Left ventricle myocardium inferior (tissue), 1 donor: ENCODE measurements around the gene CAPN5. TPM values are rescaled to one million over a fixed set of nuclear protein-coding genes. Genes with fewer than 3 reads are reported as not detected.
A peak's percentile ranks its signal among the peaks of the same experiment; 100 is the strongest.
"Not testable (repeated sequence)": the region's sequence is repeated elsewhere in the genome, so short reads cannot be mapped to it uniquely, and the experiment has no call there.

Experiments used
- DNase-seq: peaks from one replicate; pipeline ENCODE4 v3.0.0-alpha.2; 2020
- H3K27ac ChIP-seq: fragments of 200-600 bp; replicated peaks from 2 replicates; pipeline ENCODE4 v1.8.0; 2021
- H3K27me3 ChIP-seq: fragments of 200-600 bp; 2 replicates; pipeline ENCODE4 v1.8.0; 2021; ENCODE audit warnings: low read depth
- H3K36me3 ChIP-seq: fragments of 200-600 bp; 2 replicates; pipeline ENCODE4 v1.8.0; 2021
- H3K4me1 ChIP-seq: fragments of 200-600 bp; 2 replicates; pipeline ENCODE4 v1.8.0; 2021
- H3K4me3 ChIP-seq: fragments of 200-600 bp; 2 replicates; pipeline ENCODE4 v1.8.0; 2021; ENCODE audit warnings: mild to moderate bottlenecking, moderate library complexity
- H3K9me3 ChIP-seq: fragments of 200-600 bp; replicated peaks from 2 replicates; pipeline ENCODE4 v1.8.0; 2021
- intact Hi-C: fragments of 100-400 bp; cut with micrococcal nuclease; formaldehyde crosslinking; loops from one replicate; pipeline ENCODE4 v1.11.0; 2022
- total RNA-seq: library from RNA; stranded (reverse); fragmentation: NEBNext Ultra II Directional; extraction: Animal tissue kit (Norgen Biotek cat#: 25700); gene quantifications from one replicate; pipeline ENCODE4 v1.2.1, GENCODE V29; 2021
- TF ChIP-seq, protein P1 (sequence below): fragments of 200-600 bp; IDR thresholded peaks from 2 replicates; pipeline ENCODE4 v1.8.0; 2021; ENCODE audit warnings: antibody characterized with exemption, mild to moderate bottlenecking, borderline replicate concordance
- donor health status: DM: no; HTN: yes; CAD: no; lungs with severe emphysema.

The CAPN5 gene
- total RNA-seq, 1 donor from 2014 or later: 2.3 TPM

DNA sequence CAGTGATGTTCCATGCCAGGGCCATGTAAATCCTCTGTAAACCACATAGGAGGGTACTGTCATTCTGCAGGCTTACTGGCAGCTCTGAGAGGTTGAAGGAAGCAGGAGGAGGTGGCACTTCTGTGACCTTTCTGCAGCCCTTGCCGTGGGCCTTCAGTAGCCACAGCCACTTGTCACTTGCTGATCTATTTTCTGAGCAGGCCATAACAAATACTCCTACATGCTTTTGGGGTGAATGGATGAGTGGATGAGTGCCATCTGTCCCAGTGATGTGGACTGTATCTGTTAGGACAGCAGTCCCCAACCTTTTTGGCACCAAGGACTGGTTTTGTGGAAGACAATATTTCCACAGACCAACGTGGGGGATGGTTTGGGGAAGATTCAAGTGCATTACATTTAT, 22.4 kb upstream of the CAPN5 start:
- H3K36me3 ChIP-seq: no peaks in the 10 kb centered on the region
- H3K27me3 ChIP-seq: peaks cover 69% of the 10 kb centered on the region
- intact Hi-C loops: no loop called here
- peaks cover 22% of the 10 kb centered on the region for H3K4me1 ChIP-seq
- H3K9me3 ChIP-seq: no peaks in the 10 kb centered on the region
- DNase-seq: no peak
- no peak overlapping the region for H3K4me3 ChIP-seq
- no peak overlapping the region for H3K27ac ChIP-seq
- TF ChIP-seq, protein P1, sequence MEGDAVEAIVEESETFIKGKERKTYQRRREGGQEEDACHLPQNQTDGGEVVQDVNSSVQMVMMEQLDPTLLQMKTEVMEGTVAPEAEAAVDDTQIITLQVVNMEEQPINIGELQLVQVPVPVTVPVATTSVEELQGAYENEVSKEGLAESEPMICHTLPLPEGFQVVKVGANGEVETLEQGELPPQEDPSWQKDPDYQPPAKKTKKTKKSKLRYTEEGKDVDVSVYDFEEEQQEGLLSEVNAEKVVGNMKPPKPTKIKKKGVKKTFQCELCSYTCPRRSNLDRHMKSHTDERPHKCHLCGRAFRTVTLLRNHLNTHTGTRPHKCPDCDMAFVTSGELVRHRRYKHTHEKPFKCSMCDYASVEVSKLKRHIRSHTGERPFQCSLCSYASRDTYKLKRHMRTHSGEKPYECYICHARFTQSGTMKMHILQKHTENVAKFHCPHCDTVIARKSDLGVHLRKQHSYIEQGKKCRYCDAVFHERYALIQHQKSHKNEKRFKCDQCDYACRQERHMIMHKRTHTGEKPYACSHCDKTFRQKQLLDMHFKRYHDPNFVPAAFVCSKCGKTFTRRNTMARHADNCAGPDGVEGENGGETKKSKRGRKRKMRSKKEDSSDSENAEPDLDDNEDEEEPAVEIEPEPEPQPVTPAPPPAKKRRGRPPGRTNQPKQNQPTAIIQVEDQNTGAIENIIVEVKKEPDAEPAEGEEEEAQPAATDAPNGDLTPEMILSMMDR: no peak

DNA sequence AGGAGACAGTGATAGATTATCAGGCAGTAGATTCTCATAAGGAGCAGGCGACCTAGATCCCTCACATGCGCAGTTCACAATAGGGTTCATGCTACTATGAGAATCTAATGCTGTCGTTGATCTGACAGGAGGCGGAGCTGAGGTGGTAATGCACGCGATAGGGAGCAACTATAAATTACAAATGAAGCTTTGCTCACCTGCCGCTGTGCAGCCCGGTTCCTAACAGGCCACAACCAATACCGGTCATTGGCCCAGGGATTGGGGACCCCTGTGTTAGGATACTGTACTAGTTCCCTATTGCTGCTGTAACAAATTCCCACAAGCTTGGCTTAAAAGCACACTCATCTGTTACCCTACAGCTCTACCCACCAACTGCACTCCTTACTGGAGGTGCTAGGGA, 21.9 kb upstream of the CAPN5 start:
- Histone ChIP-seq H3K9me3 (no peaks in the 10 kb centered on the region), H3K4me1 (peaks cover 16% of the 10 kb centered on the region), H3K36me3 (no peaks in the 10 kb centered on the region), H3K27me3 (peaks cover 63% of the 10 kb centered on the region), H3K4me3 (no peak overlapping the region), H3K27ac (no peak overlapping the region)
- intact Hi-C loops: loop anchor here (5.0 kb wide), 1 partner anchor 142 kb away; no protein-coding TSS in a partner anchor
- TF ChIP-seq, protein P1: no peak
- DNase-seq: no peak

DNA sequence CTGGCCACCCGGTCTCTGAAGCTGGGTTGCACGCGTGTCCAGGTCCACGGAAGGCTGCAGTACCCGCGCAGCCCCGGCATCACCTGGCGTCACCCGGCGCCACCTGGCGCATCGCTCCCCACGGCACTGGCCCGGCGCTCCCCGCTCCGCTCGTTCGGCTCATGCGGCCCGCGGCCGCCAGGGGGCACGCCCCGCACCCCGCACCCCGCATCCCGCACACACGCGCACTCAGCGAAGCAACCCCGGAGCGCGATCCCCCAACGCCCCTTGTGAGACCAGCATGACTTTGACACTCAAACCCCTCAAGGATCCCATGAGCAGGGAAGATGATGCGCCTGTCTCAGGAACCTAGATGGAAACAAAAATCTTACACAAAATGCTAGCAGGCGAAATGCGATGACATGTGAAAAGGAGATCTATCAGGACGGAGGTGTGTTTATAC, 20.7 kb upstream of the CAPN5 start:
- DNase-seq: no peak
- peaks cover 51% of the 10 kb centered on the region for H3K27me3 ChIP-seq
- H3K4me3 ChIP-seq: no peak overlapping the region
- H3K27ac ChIP-seq: no peak overlapping the region
- H3K36me3 ChIP-seq: no peaks in the 10 kb centered on the region
- peaks cover 13% of the 10 kb centered on the region for H3K4me1 ChIP-seq
- intact Hi-C loops: loop anchor here (5.0 kb wide), 1 partner anchor 141 kb away; no protein-coding TSS in a partner anchor
- TF ChIP-seq, protein P1: peak; percentile 68
- H3K9me3 ChIP-seq: no peaks in the 10 kb centered on the region

DNA sequence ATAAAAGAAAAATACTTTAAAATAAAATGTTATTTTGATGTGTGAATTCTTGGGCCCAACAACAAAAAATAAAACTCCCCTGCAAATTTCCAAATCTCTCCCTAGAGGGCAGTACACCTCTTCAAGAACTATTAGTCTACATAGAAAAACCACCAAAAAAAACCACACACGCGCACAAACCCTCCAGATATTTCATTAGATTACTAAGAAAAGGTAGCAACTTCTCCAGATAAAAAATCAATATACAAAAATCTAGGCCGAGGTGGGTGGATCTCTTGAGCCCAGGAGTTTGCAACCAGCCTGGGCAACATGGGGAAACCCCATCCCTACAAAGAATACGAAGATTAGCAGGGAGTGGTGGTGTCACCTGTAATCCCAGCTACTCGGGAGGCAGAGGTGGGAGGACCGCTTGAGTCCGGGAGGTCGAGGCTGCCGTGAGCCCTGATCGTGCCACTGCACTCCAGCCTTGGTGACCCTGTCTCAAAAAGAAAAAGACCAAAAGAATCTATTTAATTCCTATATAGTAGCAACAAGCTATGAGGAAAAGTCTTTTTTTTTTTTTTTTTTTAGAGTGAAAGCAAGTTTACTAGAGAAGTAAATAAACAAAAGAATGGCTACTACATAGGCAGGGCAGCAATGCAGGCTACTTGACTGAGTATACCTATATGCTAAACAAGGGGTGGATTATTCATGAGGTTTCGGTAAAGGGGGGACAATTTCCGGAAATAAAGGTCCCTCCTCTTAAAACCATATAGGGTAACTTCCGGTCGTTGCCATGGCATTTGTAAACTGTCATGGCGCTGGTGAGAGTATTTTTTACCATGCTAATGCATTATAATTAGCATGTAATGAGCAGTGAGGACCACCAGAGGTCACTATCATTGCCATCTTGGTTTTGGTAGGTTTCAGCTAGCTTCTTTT, 19.5 kb upstream of the CAPN5 start:
- Histone ChIP-seq H3K27ac (no peak overlapping the region), H3K4me1 (peaks cover 13% of the 10 kb centered on the region)
- DNase-seq: peak; percentile 36

DNA sequence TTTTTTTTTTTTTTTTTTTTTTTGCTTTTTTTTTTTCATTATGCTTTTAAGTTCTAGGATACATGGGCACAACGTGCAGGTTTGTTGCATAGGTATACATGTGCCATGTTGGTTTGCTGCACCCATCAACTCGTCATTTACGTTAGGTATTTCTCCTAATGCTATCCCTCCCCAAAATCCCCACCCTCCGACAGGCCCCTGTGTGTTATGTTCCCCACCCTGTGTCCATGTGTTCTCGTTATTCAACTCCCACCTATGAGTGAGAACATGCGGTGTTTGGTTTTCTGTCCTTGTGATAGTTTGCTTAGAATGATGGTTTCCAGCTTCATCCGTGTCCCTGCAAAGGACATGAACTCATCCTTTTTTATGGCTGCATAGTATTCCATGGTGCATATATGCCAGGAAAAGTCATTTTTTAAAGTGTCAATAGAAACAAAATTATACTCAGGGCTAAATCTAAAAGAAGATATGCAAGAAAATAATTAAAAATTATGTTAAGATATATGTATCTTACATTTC, 18.8 kb upstream of the CAPN5 start:
- H3K27me3 ChIP-seq: peaks cover 32% of the 10 kb centered on the region
- not testable (repeated sequence) for DNase-seq, H3K27ac ChIP-seq, H3K36me3 ChIP-seq, H3K4me3 ChIP-seq, H3K9me3 ChIP-seq
- intact Hi-C loops: loop anchor here (5.0 kb wide), 1 partner anchor 139 kb away; no protein-coding TSS in a partner anchor
- peaks cover 13% of the 10 kb centered on the region for H3K4me1 ChIP-seq

More for the DNA sequence above, 19.5 kb upstream of the CAPN5 start:
- TF ChIP-seq, protein P1: peak; percentile 74
- Histone ChIP-seq H3K4me3 (peak overlapping the region; percentile 56), H3K27me3 (peaks cover 40% of the 10 kb centered on the region), H3K36me3 (no peaks in the 10 kb centered on the region), H3K9me3 (no peaks in the 10 kb centered on the region)
- intact Hi-C loops: loop anchor here (5.0 kb wide), 1 partner anchor 140 kb away; no protein-coding TSS in a partner anchor

DNA sequence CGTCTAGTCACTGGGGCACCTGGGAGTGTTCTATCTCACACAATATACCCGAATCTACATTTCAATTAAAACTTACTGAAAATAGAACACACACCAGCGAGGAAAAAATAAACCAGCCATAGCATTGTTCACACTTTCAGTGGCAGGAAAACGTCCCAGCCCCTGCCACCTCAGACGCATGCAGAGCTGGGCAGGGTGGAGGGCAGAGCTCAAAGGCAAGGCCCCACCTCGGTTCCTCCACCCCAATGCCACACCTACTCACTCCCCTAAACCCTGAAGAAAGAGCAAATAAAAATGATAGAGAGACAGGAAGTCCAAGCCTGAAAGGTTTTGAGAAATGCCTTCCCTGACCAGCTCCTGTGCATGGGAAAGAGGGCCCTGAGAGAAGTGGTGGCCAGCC, 17.7 kb upstream of the CAPN5 start:
- Histone ChIP-seq H3K4me3 (no peak overlapping the region), H3K4me1 (peaks cover 13% of the 10 kb centered on the region), H3K27ac (no peak overlapping the region), H3K27me3 (peaks cover 23% of the 10 kb centered on the region), H3K36me3 (no peaks in the 10 kb centered on the region), H3K9me3 (no peaks in the 10 kb centered on the region)
- TF ChIP-seq, protein P1: no peak
- DNase-seq: no peak
- intact Hi-C loops: loop anchor here (5.0 kb wide), 1 partner anchor 138 kb away; no protein-coding TSS in a partner anchor
